Measurements from ENCODE around the gene ACOXL. TPM values are rescaled to one million over a fixed set of nuclear protein-coding genes. Genes with fewer than 3 reads are reported as not detected.

The ACOXL gene
- total and polyA plus RNA-seq, 2 of the 8 experiments (the other 6 are each of a cell fraction or from before 2014, with no cell fraction given) = 11.4 to 20.6 TPM

DNA sequence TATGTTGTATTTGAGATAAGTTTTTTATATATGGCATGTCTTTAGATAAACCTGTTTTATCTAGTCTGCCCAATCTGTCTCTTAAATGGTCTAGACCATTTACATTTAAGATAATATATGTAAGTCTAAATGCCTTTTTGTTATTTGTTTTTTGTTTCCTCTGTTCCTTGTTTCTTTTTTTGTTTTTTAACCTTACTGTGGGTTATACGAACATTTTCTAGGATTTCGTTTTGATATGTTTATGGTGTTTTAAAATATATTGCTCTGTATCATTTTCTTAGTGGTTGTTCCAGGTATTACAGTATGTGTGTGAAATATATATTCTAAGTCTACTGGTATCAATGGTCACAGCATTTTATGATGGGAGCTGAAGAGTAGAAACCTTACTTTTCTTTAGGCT, 401.7 kb downstream of the ACOXL start:
- Histone ChIP-seq H3K23me2 (ENCODE audit: low read depth, low read length) (no peaks in the 10 kb centered on the region), H2BK15ac (ENCODE audit: low read length) (no peak overlapping the region), H3K23ac (ENCODE audit: insufficient read length) (no peak overlapping the region), H2BK120ac (replicated peaks; ENCODE audit: low read depth, low read length) (no peak overlapping the region), H3K4me2 (ENCODE audit: insufficient read depth in 1 of 2, low read depth in 2 of 2, low read length in 2 of 2) (no peak overlapping the region), H3K4me1 (replicated peaks in 1 of 4; ENCODE audit: control insufficient read depth in 3 of 4, insufficient read depth in 4 of 4, low read length in 3 of 4) (peaks cover 0 to 5% (median 0%) of the 10 kb centered on the region in 4 experiments; a peak in 2 of 7 replicates), H2AFZ (ENCODE audit: low read length) (no peak overlapping the region), H3K9me3 (ENCODE audit: insufficient read depth in 2 of 2, low read depth in 1 of 2, low read length in 1 of 2) (no peaks in the 10 kb centered on the region), H2BK12ac (ENCODE audit: low read depth, low read length) (no peak overlapping the region), H2BK5ac (ENCODE audit: low read depth, low read length) (no peak overlapping the region), H4K8ac (ENCODE audit: extremely low read depth, insufficient read depth, low read length) (no peak overlapping the region), H3K9ac (replicated peaks in 1 of 4; ENCODE audit: extremely low read depth in 1 of 4, low read depth in 3 of 4, low read length in 3 of 4) (no peak overlapping the region), H3K4me3 (ENCODE audit: extremely low read depth in 1 of 4, insufficient read depth in 2 of 4, low read depth in 3 of 4, low read length in 4 of 4) (no peak overlapping the region), H3K56ac (replicated peaks; ENCODE audit: insufficient read length, low read depth, low read length) (no peak overlapping the region), H3K4ac (replicated peaks; ENCODE audit: insufficient read length, low read depth, low read length) (no peak overlapping the region), H2AK5ac (ENCODE audit: low read depth, low read length) (no peak overlapping the region), H4K5ac (ENCODE audit: insufficient read length, low read depth, low read length) (no peak overlapping the region), H4K91ac (replicated peaks; ENCODE audit: insufficient read length, low read length) (no peak overlapping the region), H3K18ac (ENCODE audit: extremely low read depth, low read length) (no peak overlapping the region), H3K27ac (ENCODE audit: low read depth, low read length) (no peak overlapping the region), H3K27me3 (replicated peaks in 1 of 4; ENCODE audit: control insufficient read depth in 3 of 4, extremely low read depth in 1 of 4, insufficient read depth in 3 of 4, low read length in 3 of 4) (no peaks in the 10 kb centered on the region), H4K20me1 (replicated peaks in 1 of 2; ENCODE audit: control insufficient read depth in 1 of 2, insufficient read depth in 2 of 2, low read length in 2 of 2) (peaks cover 3 to 19% of the 10 kb centered on the region in 2 experiments), H3K79me2 (ENCODE audit: control insufficient read depth in 1 of 2, insufficient read depth in 2 of 2, low read length in 2 of 2) (peaks cover 5 to 79% of the 10 kb centered on the region in 2 experiments; a peak in 3 of 4 replicates), H3K36me3 (ENCODE audit: control insufficient read depth in 2 of 4, insufficient read depth in 4 of 4, low read length in 3 of 4) (peaks cover 0 to 26% (median 6%) of the 10 kb centered on the region in 4 experiments; a peak in 6 of 8 replicates), H3K14ac (ENCODE audit: insufficient read length) (no peak overlapping the region), H3K79me1 (ENCODE audit: low read depth, low read length) (peaks cover 11% of the 10 kb centered on the region), H2BK20ac (ENCODE audit: low read length) (no peak overlapping the region)
- ChIA-PET POLR2A (ENCODE audit: partially characterized antibody) (interaction anchor here (2.0 kb wide), 1 partner anchor 13 kb away, joined by 8 read pairs; the partner anchor contains the start of gene BCL2L11), CTCF (ENCODE audit: partially characterized antibody) (interaction anchor here (0.8 to 2.0 kb wide), 2 partner anchors 11 to 22 kb away, joined by 3 to 8 read pairs; no protein-coding TSS in a partner anchor)
- FAIRE-seq (no peak), DNase-seq (ENCODE audit: low read depth in 1 of 2, low spot score in 2 of 2) (no peak)
- 95% methylated on average over 2 of the region's 2 CpGs; no CpG with 5 or more reads in 1 of the 2 experiments for WGBS, 2 experiments (ENCODE audit: extremely low coverage in 1 of 2, insufficient coverage in 1 of 2, insufficient read length in 1 of 2, insufficient replicate concordance in 2 of 2, low coverage in 1 of 2, low lambda C conversion rate in 2 of 2, missing lambda C conversion rate in 1 of 2)
- TF ChIP-seq TEAD4 (IDR thresholded peaks at IDR 0.05; ENCODE audit: low read depth, low read length) (no peak), ASH2L (IDR thresholded peaks at IDR 0.05; ENCODE audit: low read length) (no peak), GABPA (IDR thresholded peaks at IDR 0.05; ENCODE audit: borderline replicate concordance, insufficient read depth, low read length) (no peak), TBP (IDR thresholded peaks at IDR 0.05; ENCODE audit: low read depth, low read length) (no peak)
